Mucosa of descending colon (tissue), 3 donors: Measurements from ENCODE around the gene EGR2. TPM values are rescaled to one million over a fixed set of nuclear protein-coding genes. Genes with fewer than 3 reads are reported as not detected.

Source experiments
- ATAC-seq: fragments of 200-7000 bp; cut with Tn5 transposase; one replicate; pipeline ENCODE4 v1.9.1; 2020; ENCODE audit warnings: mild to moderate bottlenecking, moderate library complexity
- DNase-seq, 3 donors: peaks; one replicate each; pipeline ENCODE4 v3.0.0-alpha.2; 2020
- H3K36me3 ChIP-seq: fragments of 200-600 bp; one replicate; pipeline ENCODE4 v1.8.0; 2021; ENCODE audit warnings: low read depth, mild to moderate bottlenecking
- H3K4me1 ChIP-seq: fragments of 200-600 bp; one replicate; pipeline ENCODE4 v1.8.0; 2021; ENCODE audit warnings: low read depth, mild to moderate bottlenecking
- H3K4me3 ChIP-seq: fragments of 200-600 bp; one replicate; pipeline ENCODE4 v1.8.0; 2021; ENCODE audit warnings: mild to moderate bottlenecking
- H3K9me3 ChIP-seq: fragments of 200-600 bp; one replicate; pipeline ENCODE4 v1.8.0; 2021; ENCODE audit warnings: mild to moderate bottlenecking
- intact Hi-C, 2 donors: fragments of 100-400 bp; cut with DNase I in 1 of 2; cut with micrococcal nuclease in 1 of 2; formaldehyde crosslinking; loops; one replicate each; pipeline versions ENCODE4 v1.11.0 to v1.11.1; 2022; cut with DNase I, micrococcal nuclease
- total RNA-seq, 3 donors: library from RNA; stranded (reverse); fragmentation: NEBNext Ultra II Directional in 2 of 3; extraction: Animal tissue kit (Norgen Biotek cat#: 25700) in 2 of 3; gene quantifications; one replicate each; pipeline versions ENCODE4 v1.2.1 to v1.2.4, GENCODE V29; 2021 to 2023
- TF ChIP-seq, protein P1 (sequence below): fragments of 200-600 bp; IDR thresholded peaks from one replicate; pipeline ENCODE4 v1.8.0; 2022; ENCODE audit warnings: antibody characterized with exemption, mild to moderate bottlenecking
- donor health status: DM: no; HTN: no; CAD: no; lungs with moderate emphysema.
- donor health status: DM: no; HTN: no; CAD: no.
- donor health status: DM: no; HTN: yes; CAD: no.

Gene EGR2
- total RNA-seq, 3 donors from 2014 or later: 0.36 to 5.5 (median 0.75) TPM

DNA sequence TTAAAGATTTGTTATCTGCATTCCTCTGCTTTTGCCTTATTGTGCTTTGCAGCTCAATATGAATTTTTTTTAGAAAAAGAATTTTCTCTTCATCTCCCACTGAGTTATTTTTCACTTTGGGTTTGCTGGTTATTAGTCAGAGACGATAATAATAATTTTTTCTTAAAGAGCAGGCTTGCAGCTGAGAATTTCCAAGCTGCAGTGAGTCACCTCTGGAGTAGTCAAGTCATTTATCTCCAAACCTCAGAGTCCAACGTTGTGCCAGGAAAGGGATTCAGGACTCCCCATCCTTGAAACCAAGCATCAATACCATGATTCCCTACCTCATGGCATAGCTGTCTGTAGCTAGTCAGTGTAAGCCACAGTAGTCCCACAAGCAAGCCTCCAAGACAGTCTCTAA lies 15.2 kb upstream of the EGR2 start:
- intact Hi-C loops: no loop called here
- TF ChIP-seq, protein P1, sequence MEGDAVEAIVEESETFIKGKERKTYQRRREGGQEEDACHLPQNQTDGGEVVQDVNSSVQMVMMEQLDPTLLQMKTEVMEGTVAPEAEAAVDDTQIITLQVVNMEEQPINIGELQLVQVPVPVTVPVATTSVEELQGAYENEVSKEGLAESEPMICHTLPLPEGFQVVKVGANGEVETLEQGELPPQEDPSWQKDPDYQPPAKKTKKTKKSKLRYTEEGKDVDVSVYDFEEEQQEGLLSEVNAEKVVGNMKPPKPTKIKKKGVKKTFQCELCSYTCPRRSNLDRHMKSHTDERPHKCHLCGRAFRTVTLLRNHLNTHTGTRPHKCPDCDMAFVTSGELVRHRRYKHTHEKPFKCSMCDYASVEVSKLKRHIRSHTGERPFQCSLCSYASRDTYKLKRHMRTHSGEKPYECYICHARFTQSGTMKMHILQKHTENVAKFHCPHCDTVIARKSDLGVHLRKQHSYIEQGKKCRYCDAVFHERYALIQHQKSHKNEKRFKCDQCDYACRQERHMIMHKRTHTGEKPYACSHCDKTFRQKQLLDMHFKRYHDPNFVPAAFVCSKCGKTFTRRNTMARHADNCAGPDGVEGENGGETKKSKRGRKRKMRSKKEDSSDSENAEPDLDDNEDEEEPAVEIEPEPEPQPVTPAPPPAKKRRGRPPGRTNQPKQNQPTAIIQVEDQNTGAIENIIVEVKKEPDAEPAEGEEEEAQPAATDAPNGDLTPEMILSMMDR: no peak
- Histone ChIP-seq H3K36me3 (no peaks in the 10 kb centered on the region), H3K4me3 (no peak overlapping the region), H3K4me1 (no peaks in the 10 kb centered on the region), H3K9me3 (no peaks in the 10 kb centered on the region)
- ATAC-seq: no peak
- DNase-seq: no peak

- TF ChIP-seq, protein P1: no peak
- Histone ChIP-seq H3K4me1 (no peaks in the 10 kb centered on the region), H3K4me3 (no peak overlapping the region), H3K36me3 (no peaks in the 10 kb centered on the region), H3K9me3 (no peaks in the 10 kb centered on the region)
- DNase-seq: no peak
- no peak for ATAC-seq
- intact Hi-C loops: no loop called here
Measured at GRCh38 chr10:62830679-62831078, 14.5 kb upstream of the EGR2 start.

GRCh38 chr10:62829622-62830021 lies 13.5 kb upstream of the EGR2 start:
- H3K4me3 ChIP-seq: no peak overlapping the region
- intact Hi-C loops: no loop called here
- ATAC-seq: no peak
- no peaks in the 10 kb centered on the region for H3K36me3 ChIP-seq
- H3K4me1 ChIP-seq: no peaks in the 10 kb centered on the region
- TF ChIP-seq, protein P1: no peak
- DNase-seq: no peak
- no peaks in the 10 kb centered on the region for H3K9me3 ChIP-seq

- no peak for DNase-seq
- Histone ChIP-seq H3K4me1 (no peaks in the 10 kb centered on the region), H3K36me3 (no peaks in the 10 kb centered on the region), H3K9me3 (no peaks in the 10 kb centered on the region), H3K4me3 (no peak overlapping the region)
- ATAC-seq: no peak
- TF ChIP-seq, protein P1: no peak
- intact Hi-C loops: no loop called here
Measured at GRCh38 chr10:62826273-62826672, 10.1 kb upstream of the EGR2 start.

DNA sequence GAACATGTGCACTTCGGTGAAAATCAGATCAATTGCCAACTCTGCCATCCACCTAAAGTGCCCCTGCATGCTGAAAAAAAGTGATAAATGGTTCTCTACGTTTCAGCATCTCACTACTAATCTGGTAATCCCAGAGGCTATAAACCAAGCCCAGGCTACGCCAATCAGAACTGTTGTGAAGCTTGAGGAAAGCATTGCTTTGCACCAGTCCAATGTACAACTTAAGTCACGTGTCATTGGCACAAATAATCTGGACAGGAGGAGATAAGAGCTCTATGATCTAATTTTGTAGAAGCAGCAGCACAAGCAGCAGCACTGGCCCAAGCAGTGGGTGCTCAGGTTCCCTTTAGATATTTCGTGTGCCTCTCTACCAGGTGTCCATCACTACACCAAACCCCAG lies 4.4 kb upstream of the EGR2 start:
- TF ChIP-seq, protein P1: no peak
- no peaks in the 10 kb centered on the region for H3K36me3 ChIP-seq
- intact Hi-C loops: no loop called here
- H3K9me3 ChIP-seq: no peaks in the 10 kb centered on the region
- H3K4me1 ChIP-seq: peaks cover 17% of the 10 kb centered on the region
- DNase-seq (no peak), ATAC-seq (no peak)
- no peak overlapping the region for H3K4me3 ChIP-seq
